HG02870 (cell line): ENCODE measurements around the gene TENM3.

Source experiments
- ATAC-seq: cut with Tn5 transposase; IDR thresholded peaks from one replicate; pipeline ENCODE4 v1.9.1; 2021; ENCODE audit warnings: mild to moderate bottlenecking, moderate library complexity; ENCODE audit not compliant: unreplicated experiment

Gene TENM3

DNA sequence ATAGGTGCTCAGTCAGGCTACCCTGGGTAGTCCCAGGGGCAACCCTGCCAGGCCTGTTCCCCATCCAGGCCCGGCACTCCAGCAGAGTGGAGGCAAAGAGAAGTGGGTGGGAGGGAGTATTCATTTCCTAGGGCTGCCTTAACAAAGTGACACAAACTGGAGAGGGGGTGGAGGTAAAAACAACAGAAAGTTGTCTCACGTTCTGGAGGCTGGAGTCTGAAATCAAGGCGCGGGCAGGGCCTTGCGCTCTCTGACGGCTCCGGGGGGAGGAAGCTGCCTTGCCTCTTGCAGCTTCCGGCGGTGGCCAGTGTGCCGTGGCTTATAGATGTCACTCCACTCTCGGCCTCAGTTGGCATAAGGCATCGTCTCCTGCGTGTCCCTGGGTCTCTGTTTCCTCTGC is 583.2 kb downstream of the TENM3 start:
- ATAC-seq = no peak

DNA sequence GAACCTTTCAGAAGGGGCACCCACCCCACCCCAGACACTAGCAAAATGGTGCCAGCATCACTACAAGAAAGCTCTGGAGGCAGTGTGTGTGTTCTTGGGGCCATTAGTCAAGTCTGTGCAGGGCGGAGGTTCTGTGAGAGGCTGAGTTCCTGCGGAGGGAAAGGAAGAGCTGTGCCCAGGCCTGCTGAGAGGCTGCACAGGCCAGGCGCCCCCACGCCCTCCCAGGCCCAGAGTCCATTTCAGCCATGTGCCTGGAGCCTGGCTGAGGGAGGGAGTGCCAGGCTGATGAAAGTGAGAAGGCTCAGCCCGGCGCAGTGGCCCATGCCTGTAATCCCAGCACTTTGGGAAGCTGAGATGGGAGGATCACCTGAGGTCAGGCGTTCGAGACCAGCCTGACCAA is 584.0 kb downstream of the TENM3 start:
- ATAC-seq = no peak

GRCh38 chr4:182827954-182828353 is 584.8 kb downstream of the TENM3 start:
- no peak for ATAC-seq

DNA sequence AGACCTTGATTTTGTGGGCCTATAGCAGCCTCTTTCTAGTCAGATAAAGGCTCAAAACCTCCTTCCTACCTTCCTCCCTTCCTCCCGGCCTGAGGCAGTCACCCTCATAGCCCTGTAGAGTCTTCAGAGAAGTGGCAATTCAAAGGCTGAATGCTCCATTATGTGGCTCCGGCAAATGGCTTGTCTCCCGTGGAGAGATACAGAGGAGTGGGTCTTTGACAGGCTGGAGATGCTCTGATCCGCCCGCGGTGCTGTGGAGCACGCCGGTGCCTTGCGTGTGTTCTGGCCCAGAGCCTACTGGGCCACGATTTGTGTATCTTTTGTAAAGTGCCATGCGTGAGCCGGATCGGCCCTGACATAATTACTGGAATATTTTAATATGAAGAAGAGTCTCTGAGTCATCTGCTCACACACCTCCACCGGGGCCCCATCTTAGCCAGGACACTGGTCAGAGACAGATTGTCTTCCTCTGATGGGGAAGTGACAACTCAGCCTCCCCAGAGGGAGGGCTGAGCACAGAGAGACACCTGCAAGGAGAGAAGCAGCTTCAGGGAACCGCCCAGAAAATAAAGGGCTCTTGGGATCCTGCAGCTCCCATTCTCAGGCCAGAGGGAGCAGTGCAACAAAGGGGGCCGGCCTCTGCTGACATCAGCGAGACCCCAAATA is 585.3 kb downstream of the TENM3 start:
- ATAC-seq = no peak

GRCh38 chr4:182829196-182829595 is 586.0 kb downstream of the TENM3 start:
- ATAC-seq = no peak

DNA sequence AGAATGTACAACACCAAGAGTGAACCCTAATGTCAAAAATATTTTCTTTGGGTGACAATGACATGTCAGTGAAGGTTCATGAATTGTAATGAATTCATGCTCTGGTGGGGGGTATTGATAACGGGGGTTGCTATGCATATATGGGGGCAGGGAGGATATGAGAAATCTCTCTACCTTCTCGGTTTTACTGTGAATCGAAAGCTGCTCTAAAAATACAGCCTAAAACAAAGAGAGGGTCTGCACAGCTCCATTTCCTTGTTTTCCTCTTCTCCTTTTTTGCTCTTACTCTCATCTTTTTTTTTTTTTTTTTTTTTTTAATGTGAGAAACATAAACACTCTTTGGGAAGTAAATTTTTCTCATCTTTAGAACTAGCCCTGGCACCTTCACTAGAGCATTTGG is 588.2 kb downstream of the TENM3 start:
- no peak for ATAC-seq

- ATAC-seq = no peak
Measured at GRCh38 chr4:182832352-182833120, 589.3 kb downstream of the TENM3 start.

DNA sequence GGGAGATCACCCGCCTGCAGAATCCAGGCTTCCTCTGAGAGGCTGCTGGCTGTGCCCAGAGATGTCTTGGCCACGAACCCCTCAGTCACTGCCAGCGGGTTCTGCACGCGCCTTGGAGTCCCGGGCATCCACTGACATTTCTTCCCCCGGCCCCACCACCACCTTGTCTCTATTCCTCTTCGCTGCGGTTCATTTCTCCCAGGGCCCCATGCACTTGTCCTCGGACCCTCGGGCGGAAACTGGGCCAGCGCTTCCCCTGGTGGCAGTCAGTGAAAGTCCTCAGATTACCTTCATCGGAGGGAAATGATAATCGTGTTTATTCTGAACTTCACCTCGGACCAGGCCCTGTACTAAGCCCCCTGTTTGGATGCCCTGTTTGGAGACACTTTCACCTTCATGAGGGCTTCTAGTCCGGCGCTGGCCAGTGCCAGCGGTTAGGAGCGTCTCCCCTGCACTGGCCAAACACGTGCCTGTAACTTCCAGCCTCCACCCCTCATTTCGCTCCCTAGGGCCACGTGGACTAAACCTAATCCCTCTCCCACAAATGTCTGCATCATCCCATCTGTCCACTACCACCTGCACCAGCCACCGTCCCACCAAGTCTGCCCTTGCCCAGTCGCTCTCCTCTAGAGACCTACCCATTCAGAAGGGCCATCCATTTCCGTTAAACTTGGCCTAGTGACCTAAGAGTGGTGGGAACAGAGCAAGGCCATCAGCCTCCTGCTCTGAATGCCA is 592.0 kb downstream of the TENM3 start:
- ATAC-seq = no peak

DNA sequence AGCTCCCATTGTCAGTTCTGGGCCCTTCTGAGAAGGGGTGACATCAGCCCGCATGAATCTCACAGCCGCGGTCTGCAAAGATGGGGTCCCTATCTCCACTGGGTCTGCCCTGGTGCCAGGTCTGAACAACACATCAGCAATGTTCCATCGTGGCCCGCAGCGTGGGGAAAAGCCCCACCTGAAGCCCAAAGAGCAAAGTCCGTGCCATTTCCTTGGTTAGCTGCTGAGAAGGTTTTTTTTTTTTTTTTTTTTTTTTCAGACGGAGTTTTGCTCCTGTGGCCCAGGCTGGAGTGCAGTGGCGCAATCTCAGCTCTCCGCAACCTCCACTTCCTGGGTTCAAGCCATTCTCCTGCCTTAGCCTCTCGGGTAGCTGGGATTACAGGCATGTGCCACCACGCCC is 594.6 kb downstream of the TENM3 start:
- no peak for ATAC-seq

DNA sequence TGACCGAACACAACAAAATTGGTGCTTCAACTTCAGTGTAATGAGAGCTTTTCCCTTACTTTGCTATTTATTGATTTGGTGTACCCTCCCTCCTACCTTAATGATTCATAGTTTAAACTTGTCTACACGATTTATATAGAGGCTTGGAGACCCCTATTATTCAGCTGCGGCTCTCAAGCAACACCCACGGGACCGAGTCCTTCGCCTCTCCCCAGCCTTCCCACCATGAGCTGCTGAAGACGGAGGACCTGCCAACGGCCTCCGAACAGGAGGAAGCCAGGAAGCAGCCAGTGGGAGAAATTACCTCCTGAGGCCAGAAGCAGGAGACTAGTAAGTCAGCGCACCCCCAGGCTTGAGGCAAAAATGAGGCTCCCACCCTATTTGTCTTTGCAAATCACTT is 595.3 kb downstream of the TENM3 start:
- ATAC-seq = no peak

- ATAC-seq = no peak
Measured at GRCh38 chr4:182839256-182839655, 596.1 kb downstream of the TENM3 start.

DNA sequence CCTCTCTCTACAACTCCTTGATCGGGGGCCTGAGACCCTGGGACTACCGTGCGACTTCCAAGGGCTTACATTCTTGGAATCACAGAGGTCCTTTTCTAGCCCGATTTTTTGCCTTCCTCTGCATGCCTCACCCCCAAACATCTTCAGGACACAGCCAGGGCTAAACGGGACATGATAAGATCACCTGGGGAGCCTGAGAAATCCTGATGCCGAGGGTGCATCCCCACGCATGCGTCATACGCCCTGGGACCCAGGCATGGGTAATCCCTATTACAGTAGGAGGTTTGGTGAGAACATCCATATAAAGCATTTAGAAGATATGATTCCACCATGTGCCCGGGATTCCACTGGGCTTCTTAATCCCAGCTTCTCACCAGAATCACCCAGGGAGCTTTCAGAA is 596.9 kb downstream of the TENM3 start:
- no peak for ATAC-seq

- no peak for ATAC-seq
Measured at GRCh38 chr4:182842104-182842600, 599.0 kb downstream of the TENM3 start.

DNA sequence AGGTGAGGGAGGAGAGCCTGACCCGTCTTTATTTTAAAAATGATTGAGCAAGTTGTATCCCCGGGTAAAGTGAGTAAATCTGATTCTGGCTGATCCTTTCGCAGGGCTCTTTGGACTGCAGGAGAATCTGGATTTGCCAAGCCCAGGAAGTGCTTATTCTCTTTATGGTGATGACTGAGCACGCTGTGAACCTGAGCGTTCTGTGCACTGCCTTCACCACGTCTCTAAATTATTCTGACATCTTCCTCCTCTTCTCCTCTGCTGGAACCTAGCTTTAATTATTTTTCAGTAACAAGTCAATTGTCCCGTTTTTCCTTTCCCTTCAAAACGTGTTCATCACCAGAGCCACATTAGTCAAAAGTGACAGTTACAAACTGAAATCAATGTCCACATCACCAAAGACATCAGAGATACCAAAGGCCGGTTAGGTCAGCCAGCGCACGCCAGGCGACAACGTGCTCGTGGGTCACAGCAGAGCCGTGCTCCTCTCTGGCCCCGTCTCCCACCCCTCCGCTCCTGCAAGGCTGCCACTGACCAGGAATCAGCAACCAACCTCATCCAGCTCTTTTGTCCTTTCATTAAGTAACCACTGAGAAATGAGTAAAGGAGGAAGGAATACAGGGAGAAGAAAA is 599.7 kb downstream of the TENM3 start:
- no peak for ATAC-seq

GRCh38 chr4:182843808-182844325 is 600.7 kb downstream of the TENM3 start:
- no peak for ATAC-seq

GRCh38 chr4:182845618-182846017 is 602.4 kb downstream of the TENM3 start:
- ATAC-seq = no peak

GRCh38 chr4:182846036-182846435 is 602.8 kb downstream of the TENM3 start:
- no peak for ATAC-seq

- ATAC-seq = no peak
Measured at GRCh38 chr4:182847576-182848450, 604.6 kb downstream of the TENM3 start.

DNA sequence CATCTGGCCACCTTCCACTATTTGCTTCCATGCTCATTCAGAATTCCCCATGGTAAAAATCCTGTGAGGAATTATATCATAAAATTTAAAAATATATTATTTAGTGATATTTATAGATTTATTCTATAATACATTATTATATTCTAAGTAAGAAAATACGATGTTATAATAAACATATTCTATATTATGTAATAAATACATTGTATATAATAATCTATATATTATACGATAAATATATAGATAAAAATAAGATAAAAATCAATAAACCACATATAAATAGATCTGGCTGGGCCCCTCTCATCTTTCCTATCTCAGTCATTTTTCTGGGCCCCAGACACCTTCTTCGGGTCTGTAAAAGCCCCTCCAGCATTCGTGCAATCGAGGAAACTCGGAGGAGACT is 605.5 kb downstream of the TENM3 start:
- ATAC-seq = no peak
